ENCODE data around the gene BLM.
A peak's percentile ranks its signal among the peaks of the same experiment; 100 is the strongest.
"Not testable (repeated sequence)": the region's sequence is repeated elsewhere in the genome, so short reads cannot be mapped to it uniquely, and the experiment has no call there.

Gene BLM

GRCh38 chr15:90822204-90822955 is 105.2 kb downstream of the BLM start:
- no peak for DNase-seq (ENCODE audit: low spot score)

- DNase-seq (ENCODE audit: low spot score): no peak
These were observed 106.4 kb downstream of the BLM start for GRCh38 chr15:90823455-90823974.

GRCh38 chr15:90825115-90825899 is 108.2 kb downstream of the BLM start:
- not testable (repeated sequence) for DNase-seq (ENCODE audit: low spot score)

GRCh38 chr15:90826206-90826885 is 109.2 kb downstream of the BLM start:
- DNase-seq (ENCODE audit: low spot score): not testable (repeated sequence)

- DNase-seq (ENCODE audit: low spot score): no peak
These were observed 109.8 kb downstream of the BLM start for GRCh38 chr15:90826886-90827435.

- DNase-seq (ENCODE audit: low spot score): no peak
These were observed 111.0 kb downstream of the BLM start for GRCh38 chr15:90828111-90828510.

- no peak for DNase-seq (ENCODE audit: low spot score)
These were observed 112.0 kb downstream of the BLM start for GRCh38 chr15:90829126-90829525.

- no peak for DNase-seq (ENCODE audit: low spot score)
These were observed 112.8 kb downstream of the BLM start for GRCh38 chr15:90829942-90830440.

GRCh38 chr15:90834626-90835025 is 117.5 kb downstream of the BLM start:
- DNase-seq (ENCODE audit: low spot score): no peak

GRCh38 chr15:90836296-90836871 is 119.2 kb downstream of the BLM start:
- no peak for DNase-seq (ENCODE audit: low spot score)

- no peak for DNase-seq (ENCODE audit: low spot score)
These were observed 119.9 kb downstream of the BLM start for GRCh38 chr15:90837094-90837493.

GRCh38 chr15:90838139-90838538 is 121.0 kb downstream of the BLM start:
- no peak for DNase-seq (ENCODE audit: low spot score)

GRCh38 chr15:90838544-90838943 is 121.4 kb downstream of the BLM start:
- no peak for DNase-seq (ENCODE audit: low spot score)

- DNase-seq (ENCODE audit: low spot score): peak; percentile 34
These were observed 122.3 kb downstream of the BLM start for GRCh38 chr15:90839187-90840071.

GRCh38 chr15:90840157-90840855 is 123.2 kb downstream of the BLM start:
- no peak for DNase-seq (ENCODE audit: low spot score)

GRCh38 chr15:90840954-90841353 is 123.8 kb downstream of the BLM start:
- no peak for DNase-seq (ENCODE audit: low spot score)

- no peak for DNase-seq (ENCODE audit: low spot score)
These were observed 127.5 kb downstream of the BLM start for GRCh38 chr15:90844696-90845095.

- peak; percentile 82 for DNase-seq (ENCODE audit: low spot score)
These were observed 128.2 kb downstream of the BLM start for GRCh38 chr15:90845201-90845949.

GRCh38 chr15:90849424-90849823 is 132.3 kb downstream of the BLM start:
- not testable (repeated sequence) for DNase-seq (ENCODE audit: low spot score)

All from kidney tubule cell (primary cell).